HepG2 (cell line): ENCODE data around the gene PRDX5. TPM values are rescaled to one million over a fixed set of nuclear protein-coding genes. Genes with fewer than 3 reads are reported as not detected.

Experiments
- ATAC-seq: fragments of 200-7000 bp; cut with Tn5 transposase; 3 replicates; pipeline ENCODE4 v1.9.1; 2020; ENCODE audit warnings: mild to moderate bottlenecking, moderate library complexity
- BruUV-seq: library from RNA; stranded (reverse); fragments of 400-500 nt; replicated peaks from 2 replicates; lab custom pipeline; 2021; lab: Mats Ljungman, UMichigan
- CTCF ChIA-PET: fragments of 300-600 bp; formaldehyde crosslinking; extraction: SDS; loops from one replicate; lab custom pipeline; 2021; ENCODE audit warnings: low total read pairs, inconsistent platforms, low intra/inter-chr PET ratio; lab: Yijun Ruan, JAX
- POLR2A ChIA-PET: fragments of 350-600 bp; sonication (Branson Sonifier 250); formaldehyde crosslinking; loops from one replicate; lab custom pipeline; 2020; ENCODE audit warnings: antibody characterized with exemption, inconsistent platforms; lab: Yijun Ruan, JAX
- DNase-seq: peaks from one replicate; pipeline ENCODE4 v3.0.0-alpha.2; 2015; ENCODE audit warnings: low spot score
- FAIRE-seq: peaks from 3 replicates; lab custom pipeline; 2011; peaks lifted over from hg19 to GRCh38; lab: Jason Lieb, UNC
- H2AFZ ChIP-seq: one replicate; pipeline ENCODE4 v1.6.1; 2011; ENCODE audit warnings: low read length, inconsistent platforms
- H3K27ac ChIP-seq: fragments of 300-600 bp; 3 replicates; pipeline ENCODE4 v1.8.0; 2011; ENCODE audit warnings: mixed run types, mild to moderate bottlenecking, mixed read lengths, low read length, inconsistent platforms; ENCODE audit not compliant: insufficient read depth; ENCODE audit errors: extremely low read length
- H3K27me3 ChIP-seq, 2 experiments: fragments of 200-600 bp in 1 of 2; 2 replicates in 1 of 2; 3 replicates in 1 of 2; pipeline versions ENCODE4 v1.6.0 to v1.8.0; 2011; ENCODE audit warnings: low read length in 2 of 2, mild to moderate bottlenecking in 2 of 2, moderate library complexity in 2 of 2, inconsistent platforms in 1 of 2; ENCODE audit not compliant: insufficient read depth in 2 of 2, control insufficient read depth in 1 of 2
- H3K36me3 ChIP-seq, 2 experiments: fragments of 200-600 bp in 1 of 2; replicated peaks in 1 of 2; 2 replicates in 1 of 2; 3 replicates in 1 of 2; pipeline versions ENCODE4 v1.5.1 to v1.8.0; 2011; ENCODE audit warnings: low read length in 2 of 2, inconsistent platforms in 1 of 2; ENCODE audit not compliant: insufficient read depth in 2 of 2, control insufficient read depth in 1 of 2
- H3K4me1 ChIP-seq: 2 replicates; pipeline ENCODE4 v1.5.1; 2012; ENCODE audit warnings: low read length, inconsistent platforms; ENCODE audit not compliant: insufficient read depth
- H3K4me2 ChIP-seq: 2 replicates; pipeline ENCODE4 v1.6.0; 2011; ENCODE audit warnings: low read depth, low read length, inconsistent platforms
- H3K4me3 ChIP-seq, 3 experiments: fragments of 200-600 bp in 1 of 3; sonication (generic), shearing (Covaris generic) in 1 of 3; replicated peaks in 1 of 3; 2 replicates each; pipeline ENCODE4 v1.5.1; 2011 to 2016; ENCODE audit warnings: low read length in 3 of 3, inconsistent platforms in 2 of 3, low read depth in 2 of 3, mild to moderate bottlenecking in 2 of 3, control low read depth in 1 of 3, mixed read lengths in 1 of 3; ENCODE audit not compliant: insufficient read depth in 1 of 3
- H3K79me2 ChIP-seq: one replicate; pipeline ENCODE4 v1.6.1; 2011; ENCODE audit warnings: low read length, inconsistent platforms; ENCODE audit not compliant: insufficient read depth
- H3K9ac ChIP-seq: 2 replicates; pipeline ENCODE4 v1.6.0; 2011; ENCODE audit warnings: mild to moderate bottlenecking, low read depth, low read length, inconsistent platforms; ENCODE audit not compliant: insufficient read depth
- H3K9me3 ChIP-seq: 2 replicates; pipeline ENCODE4 v1.5.1; 2012; ENCODE audit warnings: mild to moderate bottlenecking, low read length
- H4K20me1 ChIP-seq: 2 replicates; pipeline ENCODE4 v1.6.0; 2011; ENCODE audit warnings: inconsistent platforms, mild to moderate bottlenecking, low read length, moderate library complexity; ENCODE audit not compliant: insufficient read depth
- HNRNPL ChIP-seq: fragments of 200-400 bp; formaldehyde crosslinking; IDR thresholded peaks from 2 replicates; pipeline ENCODE4 v1.6.1; 2017; ENCODE audit warnings: mild to moderate bottlenecking, low read depth, low read length
- KLF12 ChIP-seq: sonication (generic); formaldehyde crosslinking; IDR thresholded peaks from 2 replicates; pipeline ENCODE4 v1.4.0; 2020; ENCODE audit warnings: missing genetic modification reagents, borderline replicate concordance
- ZBTB40 ChIP-seq, 2 experiments: fragments of 450-650 bp in 1 of 2; sonication (generic) in 1 of 2; formaldehyde crosslinking in 1 of 2; IDR thresholded peaks; 2 replicates each; pipeline versions ENCODE4 v1.6.1 to v1.8.0; 2016 to 2022; ENCODE audit warnings: antibody characterized with exemption in 1 of 2, mild to moderate bottlenecking in 1 of 2, missing genetic modification reagents in 1 of 2
- ZSCAN31 ChIP-seq: sonication (generic); formaldehyde crosslinking; IDR thresholded peaks from 2 replicates; pipeline ENCODE4 v1.5.0; 2020; ENCODE audit warnings: low read depth, mild to moderate bottlenecking, missing genetic modification reagents
- WGBS: methylation state at CpG from one replicate; pipeline ENCODE4 v1.1.6; 2017; ENCODE audit warnings: low lambda C conversion rate; 5-methylcytosine and 5-hydroxymethylcytosine counted together
- in situ Hi-C: cut with HindIII; loops from 2 replicates; pipeline ENCODE4 v1.10.0; 2017; ENCODE audit warnings: low pct_unique_long_range_greater_than_20kb; ENCODE audit not compliant: extremely low pct_ligation_motif_present
- intact Hi-C: fragments of 100-400 bp; cut with micrococcal nuclease; formaldehyde crosslinking; loops from one replicate; pipeline ENCODE4 v1.10.0; 2022; ENCODE audit not compliant: unreplicated experiment
- polyA plus RNA-seq, 8 experiments: library from polyadenylated mRNA; depleted of rRNA in 3 of 8; stranded (reverse) in 7 of 8; unstranded in 1 of 8; fragments of >200 nt; fragmentation: Illumina TruSeq in 4 of 8; extraction: Trizol in 4 of 8; gene quantifications; 2 replicates each; pipeline versions ENCODE4 v1.2.1 to v1.2.3, GENCODE V29; 2011 to 2016; ENCODE audit warnings: low read depth in 4 of 8, missing spikeins in 1 of 8, mixed read lengths in 1 of 8; ENCODE audit not compliant: insufficient read depth in 1 of 8
- total RNA-seq, 5 experiments: library from RNA; depleted of rRNA; stranded (reverse); fragments of >200 nt; fragmentation: Illumina TruSeq; extraction: Trizol; gene quantifications; 2 replicates each; pipeline ENCODE4 v1.2.3, GENCODE V29; 2016; ENCODE audit warnings: low read depth in 1 of 5

Gene PRDX5
- total and polyA plus RNA-seq, 2 of the 13 experiments (the other 11 are each of a cell fraction or from before 2014, with no cell fraction given), result 215 to 311 TPM

- in situ Hi-C loops, result no loop called here
- ChIA-PET POLR2A (interaction anchor here (6.5 kb wide), 1 partner anchor 36 kb away, joined by 61 read pairs; the partner anchor contains the start of genes PRDX5 and TRMT112), CTCF (no interaction called here)
Measured at GRCh38 chr11:64352995-64353714, 35.2 kb downstream of the PRDX5 start.

More at GRCh38 chr11:64352995-64353714, 35.2 kb downstream of the PRDX5 start:
- WGBS, result 40% methylated on average over 9 of the region's 34 CpGs
- 0 out of 6 replicates have a peak overlapping the region, but pooled peaks of 1 of the 3 experiments have one; percentile 19 for H3K4me3 ChIP-seq
- FAIRE-seq (no peak), ATAC-seq (no peak)
- H2AFZ ChIP-seq, result no peak overlapping the region
- BruUV-seq, result no TSS peak
- H3K9ac ChIP-seq, result no peak overlapping the region
- no peaks in the 10 kb centered on the region for H4K20me1 ChIP-seq
- H3K27ac ChIP-seq, result no peak overlapping the region
- no peaks in the 10 kb centered on the region for H3K79me2 ChIP-seq
- H3K4me1 ChIP-seq, result peaks cover 53% of the 10 kb centered on the region
- no peak for TF ChIP-seq KLF12 (CRISPR knock-in tag)
- TF ChIP-seq HNRNPL, result no peak
- TF ChIP-seq ZSCAN31 (CRISPR knock-in tag), result 0 out of 2 replicates have a peak, but pooled peaks have one; percentile 22
- no peak for TF ChIP-seq ZBTB40 (IDR thresholded peaks at IDR 0.05)
- TF ChIP-seq ZBTB40 (CRISPR knock-in tag; IDR thresholded peaks at IDR 0.05), result 0 out of 2 replicates have a peak, but pooled peaks have one; percentile 13
- TF ChIP-seq, all 625 proteins: peak for 2
- intact Hi-C loops, result no loop called here
- no peaks in the 10 kb centered on the region for H3K9me3 ChIP-seq
- H3K27me3 ChIP-seq, result peaks cover 2 to 26% of the 10 kb centered on the region in 2 experiments; a peak in 3 of 5 replicates
- DNase-seq, result no peak
- no peaks in the 10 kb centered on the region for H3K36me3 ChIP-seq
- H3K4me2 ChIP-seq, result peak overlapping the region; percentile 29; the same call in 1 of the 2 replicates
